Loucy (cell line): ENCODE data around the gene PKP1.

Experiments
- H2AFZ ChIP-seq: fragments of 200-600 bp; sonication (generic); 2 replicates; pipeline ENCODE4 v1.6.0; 2016; ENCODE audit warnings: antibody characterized with exemption, mild to moderate bottlenecking, low read length, moderate library complexity
- H3F3A ChIP-seq: fragments of 200-600 bp; 2 replicates; pipeline ENCODE4 v1.6.0; 2016; ENCODE audit warnings: antibody characterized with exemption, low read depth, mild to moderate bottlenecking
- H3K27me3 ChIP-seq: fragments of 200-600 bp; sonication (generic); 2 replicates; pipeline ENCODE4 v1.6.1; 2014; ENCODE audit warnings: low read length, mild to moderate bottlenecking; ENCODE audit not compliant: insufficient read depth, poor library complexity, severe bottlenecking
- H3K36me3 ChIP-seq: fragments of 200-600 bp; sonication (generic); 2 replicates; pipeline ENCODE4 v1.6.1; 2016; ENCODE audit warnings: low read length; ENCODE audit not compliant: insufficient read depth
- H3K4me1 ChIP-seq: fragments of 200-600 bp; sonication (generic); 2 replicates; pipeline ENCODE4 v1.5.1; 2014; ENCODE audit warnings: low read length, mild to moderate bottlenecking; ENCODE audit not compliant: insufficient read depth, poor library complexity, severe bottlenecking
- H3K4me2 ChIP-seq: fragments of 200-600 bp; sonication (generic); 2 replicates; pipeline ENCODE4 v1.6.0; 2014; ENCODE audit warnings: antibody characterized with exemption, low read length, low read depth, mild to moderate bottlenecking; ENCODE audit not compliant: poor library complexity, severe bottlenecking
- H3K4me3 ChIP-seq: fragments of 200-600 bp; sonication (generic); 2 replicates; pipeline ENCODE4 v1.5.1; 2014; ENCODE audit warnings: low read length, mild to moderate bottlenecking, mixed read lengths; ENCODE audit not compliant: poor library complexity, severe bottlenecking
- H3K79me2 ChIP-seq: fragments of 200-600 bp; sonication (generic); 2 replicates; pipeline ENCODE4 v1.6.1; 2014; ENCODE audit warnings: low read length; ENCODE audit not compliant: insufficient read depth
- H3K9ac ChIP-seq: fragments of 200-600 bp; sonication (generic); 2 replicates; pipeline ENCODE4 v1.6.0; 2014; ENCODE audit warnings: mild to moderate bottlenecking, low read depth, low read length, moderate library complexity; ENCODE audit not compliant: poor library complexity, severe bottlenecking
- H3K9me2 ChIP-seq: fragments of 200-600 bp; sonication (generic); replicated peaks from 2 replicates; pipeline ENCODE4 v1.6.1; 2016; ENCODE audit warnings: low read depth, low read length, mixed read lengths
- H3K9me3 ChIP-seq: fragments of 200-600 bp; sonication (generic); 2 replicates; pipeline ENCODE4 v1.6.1; 2014; ENCODE audit warnings: mild to moderate bottlenecking, antibody characterized with exemption, low read length, low read depth; ENCODE audit not compliant: insufficient read depth
- H4K20me1 ChIP-seq: fragments of 200-600 bp; sonication (generic); 2 replicates; pipeline ENCODE4 v1.6.0; 2014; ENCODE audit warnings: antibody characterized with exemption, low read length, mild to moderate bottlenecking; ENCODE audit not compliant: insufficient read depth, poor library complexity, severe bottlenecking
- CTCF ChIP-seq: fragments of 200-600 bp; sonication (generic); conservative IDR thresholded peaks from 2 replicates; pipeline ENCODE4 v1.5.1; 2014; ENCODE audit warnings: mild to moderate bottlenecking, antibody characterized with exemption, low read length
- EZH2phosphoT487 ChIP-seq: fragments of 200-600 bp; IDR thresholded peaks from 2 replicates; pipeline ENCODE4 v1.6.1; 2018; ENCODE audit warnings: antibody characterized with exemption, mild to moderate bottlenecking, moderate library complexity, borderline replicate concordance

PKP1 gene

DNA sequence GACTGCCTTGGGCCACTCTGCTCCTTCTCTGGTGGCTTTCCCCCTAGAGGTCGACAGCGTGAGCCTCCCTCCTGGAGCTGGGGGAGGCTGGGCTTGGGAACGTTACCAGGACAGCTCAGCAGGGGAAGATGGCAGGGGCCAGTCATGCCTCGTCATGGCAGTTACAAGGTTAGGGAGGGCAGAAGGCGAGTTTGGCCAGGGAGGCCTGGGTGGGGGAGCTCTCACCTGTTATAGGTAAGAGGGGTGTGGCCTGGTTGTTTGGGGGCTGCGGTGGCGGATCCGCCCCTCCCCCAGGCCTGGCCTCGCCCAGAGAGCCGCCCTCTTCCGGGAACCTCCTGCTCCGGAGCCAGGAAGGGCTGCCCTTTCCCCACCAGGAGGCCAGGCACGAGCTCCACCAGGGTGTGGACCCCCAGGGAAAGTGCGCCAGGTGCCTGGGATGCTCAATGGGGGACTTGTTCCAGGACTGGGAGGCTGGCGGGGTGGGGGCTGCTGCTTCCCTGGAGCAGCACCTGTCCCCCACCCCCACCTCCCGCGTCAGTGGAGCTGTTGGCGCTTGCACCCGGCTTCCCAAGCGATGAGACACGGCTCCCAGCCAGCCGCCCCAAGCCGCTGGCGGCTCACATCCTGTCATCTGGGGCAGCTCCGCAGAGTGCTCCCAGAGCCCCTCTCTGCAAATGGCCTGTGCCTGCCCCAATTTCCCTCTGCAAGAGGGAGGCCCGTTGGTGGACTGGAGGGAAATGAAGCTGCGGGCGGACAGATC, 23.6 kb upstream of the PKP1 start:
- H3K9ac ChIP-seq = no peak overlapping the region
- H3K9me2 ChIP-seq = no peaks in the 10 kb centered on the region
- no peaks in the 10 kb centered on the region for H3K4me1 ChIP-seq
- no peaks in the 10 kb centered on the region for H4K20me1 ChIP-seq
- no peak for TF ChIP-seq EZH2phosphoT487
- no peak for TF ChIP-seq CTCF
- H3K79me2 ChIP-seq = no peaks in the 10 kb centered on the region
- H3K36me3 ChIP-seq = no peaks in the 10 kb centered on the region
- H2AFZ ChIP-seq = no peak overlapping the region
- H3K9me3 ChIP-seq = no peaks in the 10 kb centered on the region
- no peak overlapping the region for H3K4me2 ChIP-seq
- no peak overlapping the region for H3K4me3 ChIP-seq
- no peaks in the 10 kb centered on the region for H3K27me3 ChIP-seq
- no peaks in the 10 kb centered on the region for H3F3A ChIP-seq

- H2AFZ ChIP-seq = no peak overlapping the region
- H3F3A ChIP-seq = no peaks in the 10 kb centered on the region
- no peaks in the 10 kb centered on the region for H3K27me3 ChIP-seq
- H3K4me2 ChIP-seq = no peak overlapping the region
- H3K9me3 ChIP-seq = no peaks in the 10 kb centered on the region
- no peaks in the 10 kb centered on the region for H4K20me1 ChIP-seq
- H3K4me3 ChIP-seq = no peak overlapping the region
- no peak for TF ChIP-seq CTCF
- no peak for TF ChIP-seq EZH2phosphoT487
- no peaks in the 10 kb centered on the region for H3K4me1 ChIP-seq
- H3K79me2 ChIP-seq = no peaks in the 10 kb centered on the region
- no peak overlapping the region for H3K9ac ChIP-seq
- no peaks in the 10 kb centered on the region for H3K9me2 ChIP-seq
- no peaks in the 10 kb centered on the region for H3K36me3 ChIP-seq
Measured at GRCh38 chr1:201260236-201260590, 23.1 kb upstream of the PKP1 start.

GRCh38 chr1:201260648-201261311, 22.5 kb upstream of the PKP1 start:
- Histone ChIP-seq H3K9me2 (no peaks in the 10 kb centered on the region), H3K9ac (no peak overlapping the region), H2AFZ (no peak overlapping the region), H4K20me1 (no peaks in the 10 kb centered on the region), H3K4me2 (no peak overlapping the region), H3F3A (no peaks in the 10 kb centered on the region), H3K9me3 (no peaks in the 10 kb centered on the region), H3K4me3 (no peak overlapping the region), H3K36me3 (no peaks in the 10 kb centered on the region), H3K79me2 (no peaks in the 10 kb centered on the region), H3K27me3 (no peaks in the 10 kb centered on the region), H3K4me1 (no peaks in the 10 kb centered on the region)
- no peak for TF ChIP-seq EZH2phosphoT487
- TF ChIP-seq CTCF = no peak
